Measurements from ENCODE around the gene GREB1.

GRCh38 chr2:11683476-11683875 is 149.6 kb downstream of the GREB1 start:
- TF ChIP-seq POLR2A (IDR thresholded peaks at IDR 0.05) = no peak
- no peak for TF ChIP-seq CTCF (IDR thresholded peaks at IDR 0.05)
- no peak for TF ChIP-seq EP300 (IDR thresholded peaks at IDR 0.05)

Measured in tibial nerve (tissue), 4 donors.